HG02642 (cell line): ENCODE results near the gene NSUN6.
A peak's percentile ranks its signal among the peaks of the same experiment; 100 is the strongest.
"Not testable (repeated sequence)": the region's sequence is repeated elsewhere in the genome, so short reads cannot be mapped to it uniquely, and the experiment has no call there.

Experiments
- ATAC-seq: cut with Tn5 transposase; IDR thresholded peaks from one replicate; pipeline ENCODE4 v1.9.1; 2021; ENCODE audit warnings: mild to moderate bottlenecking; ENCODE audit not compliant: unreplicated experiment, poor library complexity

The NSUN6 gene

DNA sequence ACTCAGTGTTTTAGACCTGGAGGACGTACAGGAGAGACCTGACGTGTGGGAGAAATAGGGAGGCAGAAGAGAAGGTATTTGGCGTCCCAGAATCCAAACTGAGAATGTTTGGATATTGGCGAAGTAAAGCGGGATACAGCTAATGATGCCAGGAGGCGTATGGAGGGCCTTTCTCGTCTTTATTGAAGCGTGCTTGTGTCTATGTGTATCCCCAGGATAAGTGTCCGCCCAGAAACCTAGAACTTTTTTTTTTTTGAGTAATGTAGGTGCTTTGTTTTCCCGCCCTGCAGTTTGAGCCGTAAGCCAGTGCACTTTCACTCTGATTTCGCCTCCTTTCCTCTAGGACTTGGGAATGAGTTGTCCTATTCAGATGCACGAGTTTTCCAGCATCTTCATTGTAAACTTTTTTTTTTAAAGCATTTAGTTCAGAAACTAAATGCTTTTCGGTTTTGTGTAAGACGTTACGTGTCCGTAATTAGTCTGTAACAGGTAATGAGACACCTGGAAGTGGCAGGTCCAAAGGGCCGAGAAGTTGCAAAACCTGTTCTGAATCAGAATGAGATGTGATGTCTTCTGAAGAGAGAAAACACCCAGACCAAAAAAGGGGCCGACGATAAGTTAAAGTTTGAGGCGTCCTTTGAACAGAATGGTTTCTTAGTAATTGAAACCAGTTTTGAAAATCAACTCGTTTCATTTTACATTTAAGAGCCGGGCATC, 8.6 kb upstream of the NSUN6 start:
- ATAC-seq: peak; percentile 21

DNA sequence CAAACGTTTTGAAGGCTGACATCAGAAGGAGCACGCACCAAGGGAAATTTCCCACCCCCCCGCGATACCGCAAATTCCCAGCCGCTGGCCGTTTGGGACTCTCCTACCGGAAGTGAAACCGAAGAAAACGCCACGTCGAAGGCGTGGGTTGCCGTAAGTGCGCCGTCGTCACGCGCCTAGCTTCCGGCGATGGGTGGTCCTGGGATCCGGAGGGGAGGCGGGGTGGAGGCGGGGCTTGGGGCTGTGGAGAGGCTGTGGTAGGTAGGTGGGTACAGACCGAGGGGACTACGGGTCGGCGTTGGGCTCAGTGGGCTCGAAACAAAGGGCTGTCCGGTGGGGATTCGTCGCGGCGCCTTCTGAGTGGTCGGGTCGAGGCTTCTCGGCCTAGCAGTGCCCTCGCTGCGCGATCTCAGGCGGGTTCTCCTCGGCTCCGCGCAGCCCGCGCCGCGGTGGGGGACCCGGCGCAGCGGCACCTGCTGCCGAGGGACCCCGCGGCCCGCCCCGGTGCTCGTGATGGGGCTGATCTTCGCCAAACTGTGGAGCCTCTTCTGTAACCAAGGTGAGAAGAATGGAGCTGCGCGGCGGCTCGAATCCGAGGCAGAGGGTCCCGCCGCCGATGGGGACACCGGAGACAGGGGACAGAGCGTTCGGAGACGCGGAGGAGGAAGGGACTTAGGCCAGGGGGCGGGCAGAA, 7.9 kb upstream of the NSUN6 start, which contains the start of gene ARL5B:
Gene ARL5B (plus strand): TSS at position 307 of the 694 bp plus-strand sequence. CDS start 207 bp downstream, at position 514.
- peak; percentile 89 for ATAC-seq

DNA sequence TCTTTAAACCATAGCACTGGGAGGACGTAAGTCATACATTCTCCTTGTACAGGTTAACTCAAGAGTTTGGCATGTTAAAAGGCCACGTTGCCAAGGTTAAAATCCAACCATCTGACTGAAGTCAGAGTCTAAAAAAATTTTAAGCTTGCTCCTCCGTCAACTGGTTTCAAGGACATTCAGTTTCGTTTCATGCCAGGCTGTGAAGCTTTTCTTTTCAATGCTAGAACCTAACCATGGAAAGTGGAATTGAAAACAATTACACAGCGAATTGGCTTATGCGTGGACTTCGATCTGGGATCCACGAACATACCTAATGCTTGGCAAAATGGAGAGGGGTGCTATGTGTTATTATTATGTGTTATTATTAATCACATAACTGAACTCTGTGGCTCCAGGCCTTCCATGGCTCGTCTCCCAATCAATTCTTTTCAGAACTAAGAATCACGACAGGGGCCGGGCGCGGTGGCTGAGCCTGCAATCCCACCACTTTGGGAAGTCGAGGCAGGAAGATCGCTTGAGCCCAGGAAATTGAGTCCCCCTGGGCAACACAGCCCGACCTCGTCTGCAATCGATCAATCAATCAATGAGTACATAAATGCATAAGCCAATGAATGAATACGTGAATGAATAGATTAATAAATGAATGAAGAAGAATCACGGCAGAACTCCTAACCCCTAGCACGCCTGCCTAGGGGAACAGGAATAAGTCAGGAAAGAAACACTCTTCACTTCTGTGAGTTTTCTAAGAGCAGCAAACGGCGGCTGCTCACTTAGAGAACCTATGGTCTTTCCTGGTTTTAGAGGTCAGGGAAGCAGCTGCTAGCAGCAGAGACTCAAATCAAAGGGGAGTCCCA, 7.1 kb upstream of the NSUN6 start:
- peak; percentile 3 for ATAC-seq

DNA sequence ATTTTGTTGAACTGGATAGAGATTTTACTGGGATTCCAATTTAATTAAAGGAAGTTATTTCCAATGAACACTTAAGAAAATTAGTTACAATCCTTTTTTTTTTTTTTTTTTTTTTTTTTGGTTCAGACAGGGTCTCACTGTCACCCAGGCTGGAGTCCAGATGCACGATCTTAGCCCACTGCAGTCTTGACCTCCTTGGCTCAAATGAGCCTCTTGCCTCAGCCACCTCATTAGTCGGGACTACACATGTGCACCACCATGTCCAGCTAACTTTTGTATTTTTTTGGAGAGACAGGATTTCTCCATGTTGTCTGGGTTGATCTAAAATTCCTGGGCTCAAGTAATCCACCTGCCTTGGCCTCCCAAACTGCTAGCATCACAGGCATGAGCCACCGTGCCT, 5.3 kb upstream of the NSUN6 start:
- no peak for ATAC-seq

DNA sequence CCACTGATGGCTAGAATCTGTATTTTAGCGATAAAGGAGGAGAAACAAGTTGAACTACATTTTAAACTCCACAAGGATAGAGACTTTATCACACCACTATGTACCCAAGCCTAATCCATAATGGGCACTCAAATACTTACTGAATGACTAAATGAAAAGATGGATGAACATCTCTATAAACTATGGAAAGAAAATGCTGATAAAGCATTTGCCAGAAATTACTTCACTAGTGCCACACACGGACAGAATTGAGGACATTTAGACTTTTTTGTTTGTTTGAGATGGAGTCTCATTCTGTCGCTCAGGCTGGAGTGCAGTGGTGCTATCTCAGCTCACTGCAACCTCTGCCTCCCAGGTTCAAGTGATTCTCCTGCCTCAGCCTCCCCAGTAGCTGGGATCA, 1.7 kb upstream of the NSUN6 start:
- ATAC-seq: no peak

DNA sequence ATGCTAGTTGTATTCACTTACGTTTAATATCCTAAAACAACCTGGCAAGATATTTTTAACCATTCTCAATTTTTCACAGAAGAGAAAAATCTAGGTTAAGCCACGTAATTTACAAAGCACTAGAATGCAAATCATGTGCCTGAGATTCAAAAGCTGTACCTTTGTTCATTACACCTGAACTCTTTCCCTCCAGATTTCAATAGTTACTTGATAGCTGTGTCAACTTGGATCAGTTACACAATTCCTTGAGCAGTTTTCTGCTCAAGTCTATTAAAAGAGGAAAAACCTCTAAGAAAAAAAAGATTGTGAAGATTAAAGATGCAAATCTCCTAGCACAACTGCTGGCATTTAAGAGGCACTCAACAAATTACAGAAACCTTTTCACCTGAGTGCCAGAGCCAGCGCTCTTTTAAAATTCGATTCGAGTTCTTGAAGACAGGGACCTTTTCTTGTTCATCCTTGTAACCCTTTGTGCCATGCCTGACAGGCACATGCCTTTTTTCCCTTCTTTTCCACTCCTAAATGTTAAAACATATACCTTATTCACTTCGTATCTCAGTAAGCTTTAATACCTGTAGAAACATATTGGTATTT, 886 bp downstream of the NSUN6 start:
- no peak for ATAC-seq

DNA sequence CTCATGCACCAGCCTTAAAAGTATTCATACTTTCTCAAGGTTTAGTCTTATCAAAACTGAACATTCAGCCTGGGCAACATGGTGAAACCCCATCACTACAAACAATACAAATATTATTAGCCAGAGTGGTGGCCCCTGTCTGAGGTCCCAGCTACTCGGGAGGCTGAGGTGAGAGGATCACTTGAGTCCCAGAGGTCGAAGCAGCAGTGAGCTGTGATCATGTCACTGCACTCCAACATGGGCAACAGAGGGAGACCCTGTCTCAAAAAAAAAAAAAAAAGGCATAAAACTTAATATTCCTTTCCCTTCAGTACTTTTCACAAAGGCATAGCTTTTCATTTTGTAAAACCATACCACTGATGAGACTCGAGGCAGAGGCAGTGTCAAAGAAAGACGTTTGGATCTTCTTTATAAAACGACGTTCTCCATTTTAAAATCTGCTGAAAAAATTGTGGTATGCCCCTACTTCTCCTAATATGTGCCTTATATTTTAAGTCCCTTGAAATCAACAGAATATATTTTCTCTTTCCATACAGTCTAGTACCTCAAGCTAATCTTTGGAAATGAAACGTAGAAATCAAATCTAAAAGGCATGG, 1.9 kb downstream of the NSUN6 start:
- no peak for ATAC-seq

DNA sequence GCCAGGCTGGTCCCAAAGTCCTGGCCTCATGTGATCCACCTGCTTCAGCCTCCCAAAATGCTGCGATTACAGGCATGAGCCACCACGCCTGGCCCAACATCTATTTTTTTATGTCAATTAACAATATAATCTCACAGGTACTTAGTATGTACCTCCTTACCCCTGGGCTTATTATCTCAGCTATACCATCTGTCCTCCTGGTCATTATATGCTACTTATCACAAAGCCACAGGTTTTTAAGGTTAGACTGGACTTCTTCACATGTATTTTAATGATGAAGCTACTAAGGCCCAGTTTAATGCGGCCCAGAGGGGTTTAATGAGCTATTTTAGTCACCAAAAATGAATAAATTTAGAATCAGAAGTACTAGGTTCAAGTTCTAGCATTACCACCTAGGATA, 3.4 kb downstream of the NSUN6 start:
- no peak for ATAC-seq

DNA sequence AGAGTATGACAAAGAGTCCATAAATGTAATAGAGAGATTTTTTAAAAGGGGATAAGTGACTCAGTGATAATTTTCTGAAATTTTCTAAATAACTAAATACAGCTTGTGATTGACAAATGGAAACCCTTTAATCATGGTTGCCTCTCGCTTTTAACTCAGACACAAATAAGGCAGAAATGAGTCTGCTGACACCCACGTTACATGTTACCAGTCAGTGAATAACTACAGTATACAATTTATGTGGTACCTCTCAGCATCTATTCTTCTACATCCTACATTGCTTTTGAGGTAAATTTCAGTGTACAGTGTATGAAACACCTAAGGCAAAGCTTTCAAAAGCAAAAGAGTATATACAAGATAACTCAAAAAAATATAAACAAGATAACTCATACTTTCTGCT, 4.2 kb downstream of the NSUN6 start:
- no peak for ATAC-seq

DNA sequence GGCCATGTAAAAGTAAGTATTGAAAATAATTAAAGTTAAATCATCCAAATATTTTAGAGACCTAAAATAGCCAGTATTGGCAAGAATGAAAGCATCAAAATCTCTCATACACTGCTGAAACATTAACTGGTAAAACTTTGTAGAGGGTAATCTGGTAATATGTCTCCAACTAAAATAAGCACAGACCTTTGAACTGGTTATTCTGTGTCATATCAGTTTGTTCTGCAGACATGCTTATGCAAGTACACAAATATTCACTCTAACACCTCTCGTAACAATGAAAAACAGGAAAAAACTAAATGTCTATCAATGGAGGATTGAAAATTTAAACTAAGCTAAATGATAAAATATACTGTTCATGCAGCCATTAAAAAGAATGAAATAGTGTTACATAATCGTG, 11.7 kb downstream of the NSUN6 start:
- not testable (repeated sequence) for ATAC-seq

DNA sequence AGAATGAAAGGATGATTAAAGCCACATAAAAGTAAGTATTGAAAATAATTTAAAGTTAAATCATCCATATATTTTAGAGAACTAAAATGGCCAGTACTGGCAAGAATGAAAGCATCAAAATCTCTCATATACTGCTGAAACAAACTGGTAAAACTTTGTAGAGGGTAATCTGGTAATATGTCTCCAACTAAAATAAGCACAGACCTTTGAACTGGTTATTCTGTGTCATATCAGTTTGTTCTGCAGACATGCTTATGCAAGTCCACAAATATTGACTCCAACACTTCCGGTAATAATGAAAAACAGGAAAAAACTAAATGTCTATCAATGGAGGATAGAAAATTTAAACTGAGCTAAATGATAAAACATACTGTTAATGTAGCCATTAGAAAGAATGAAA, 14.0 kb downstream of the NSUN6 start:
- not testable (repeated sequence) for ATAC-seq

DNA sequence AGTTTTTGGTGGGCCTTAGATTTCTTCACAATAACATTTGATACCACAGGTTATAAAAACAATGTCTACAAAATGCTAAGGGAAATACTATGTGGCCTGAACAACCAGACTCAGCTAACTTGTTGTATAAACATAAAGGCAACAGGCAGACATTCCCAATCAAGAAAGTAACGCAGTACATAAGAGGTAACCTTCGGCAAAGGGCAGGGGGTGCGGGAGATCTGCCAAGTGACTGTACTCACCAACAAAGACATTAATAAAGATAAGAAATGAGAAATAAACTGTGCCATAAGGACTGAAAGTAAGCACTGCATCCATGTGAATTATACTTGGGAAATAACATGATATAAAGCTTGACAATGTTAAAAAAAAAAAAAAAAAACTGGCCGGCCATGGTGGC, 15.4 kb downstream of the NSUN6 start:
- no peak for ATAC-seq

DNA sequence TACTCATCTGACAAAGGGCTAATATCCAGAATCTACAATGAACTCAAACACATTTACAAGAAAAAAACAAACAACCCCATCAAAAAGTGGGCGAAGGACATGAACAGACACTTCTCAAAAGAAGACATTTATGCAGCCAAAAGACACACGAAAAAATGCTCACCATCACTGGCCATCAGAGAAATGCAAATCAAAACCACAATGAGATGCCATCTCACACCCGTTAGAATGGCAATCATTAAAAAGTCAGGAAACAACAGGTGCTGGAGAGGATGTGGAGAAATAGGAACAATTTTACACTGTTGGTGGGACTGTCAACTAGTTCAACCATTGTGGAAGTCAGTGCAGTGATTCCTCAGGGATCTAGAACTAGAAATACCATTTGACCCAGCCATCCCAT, 18.9 kb downstream of the NSUN6 start:
- not testable (repeated sequence) for ATAC-seq

DNA sequence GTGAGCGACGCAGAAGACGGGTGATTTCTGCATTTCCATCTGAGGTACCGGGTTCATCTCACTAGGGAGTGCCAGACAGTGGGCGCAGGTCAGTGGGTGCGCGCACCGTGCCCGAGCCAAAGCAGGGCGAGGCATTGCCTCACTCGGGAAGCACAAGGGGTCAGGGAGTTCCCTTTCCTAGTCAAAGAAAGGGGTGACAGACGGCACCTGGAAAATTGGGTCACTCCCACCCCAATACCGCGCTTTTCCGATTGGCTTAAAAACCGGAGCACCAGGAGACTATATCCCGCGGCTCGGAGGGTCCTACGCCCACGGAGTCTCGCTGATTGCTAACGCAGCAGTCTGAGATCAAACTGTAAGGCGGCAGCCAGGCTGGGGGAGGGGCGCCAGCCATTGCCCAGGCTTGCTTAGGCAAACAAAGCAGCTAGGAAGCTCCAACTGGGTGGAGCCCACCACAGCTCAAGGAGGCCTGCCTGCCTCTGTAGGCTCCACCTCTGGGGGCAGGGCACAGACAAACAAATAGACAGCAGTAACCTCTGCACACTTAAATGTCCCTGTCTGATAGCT, 23.9 kb downstream of the NSUN6 start:
- ATAC-seq: peak; percentile 45

DNA sequence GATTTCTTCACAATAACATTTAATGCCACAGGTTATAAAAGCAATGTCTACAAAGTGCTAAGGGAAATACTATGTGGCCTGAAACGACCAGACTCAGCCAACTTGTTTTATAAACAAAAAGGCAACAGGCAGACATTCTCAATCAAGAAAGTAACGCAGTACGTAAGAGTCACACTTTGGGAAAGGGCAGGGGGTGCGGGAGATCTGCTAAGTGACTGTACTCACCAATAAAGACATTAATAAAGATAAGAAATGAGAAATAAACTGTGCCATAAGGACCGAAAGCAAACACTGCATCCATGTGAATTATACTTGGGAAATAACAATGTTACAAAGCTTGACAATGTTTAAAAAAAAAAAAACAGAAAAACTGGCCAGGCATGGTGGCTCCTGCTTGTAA, 25.5 kb downstream of the NSUN6 start:
- ATAC-seq: no peak

DNA sequence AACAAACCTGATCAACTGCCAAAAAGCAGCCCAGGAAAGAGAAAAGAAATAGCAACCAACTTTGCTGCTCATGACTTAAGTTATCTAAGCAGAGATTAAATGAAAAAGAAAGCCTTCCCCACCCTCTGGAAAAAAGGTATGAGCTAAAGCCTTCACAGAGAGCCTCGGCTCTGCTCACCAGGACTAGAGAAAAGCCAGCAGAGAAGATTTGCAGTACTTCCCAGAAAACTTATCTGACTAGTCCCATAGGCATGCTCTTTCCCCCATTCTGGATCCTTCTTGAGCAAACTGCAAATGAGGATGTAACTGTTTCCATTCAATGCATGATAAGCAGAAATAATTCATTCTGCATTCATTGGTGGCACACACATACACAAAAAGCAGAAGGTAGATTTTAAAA, 27.7 kb downstream of the NSUN6 start:
- ATAC-seq: not testable (repeated sequence)

DNA sequence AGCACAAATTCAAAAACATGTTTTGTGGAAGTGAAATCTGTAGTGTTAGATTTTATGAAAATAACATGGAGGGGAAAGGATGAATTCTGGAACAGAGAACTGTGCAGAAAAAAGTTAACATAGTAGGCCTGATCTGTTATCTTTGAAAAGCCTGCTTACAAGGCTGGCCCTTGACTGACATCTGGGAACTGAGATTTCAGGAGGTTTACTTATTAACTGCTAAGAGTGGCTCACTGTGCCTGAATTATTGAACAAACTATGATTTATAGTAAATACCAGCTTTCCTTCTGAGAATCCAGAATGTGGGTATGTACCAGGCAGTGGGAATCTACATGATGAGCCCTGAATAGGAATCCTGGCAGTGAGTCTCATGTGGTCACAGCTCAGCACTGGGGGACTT, 30.5 kb downstream of the NSUN6 start:
- ATAC-seq: no peak

DNA sequence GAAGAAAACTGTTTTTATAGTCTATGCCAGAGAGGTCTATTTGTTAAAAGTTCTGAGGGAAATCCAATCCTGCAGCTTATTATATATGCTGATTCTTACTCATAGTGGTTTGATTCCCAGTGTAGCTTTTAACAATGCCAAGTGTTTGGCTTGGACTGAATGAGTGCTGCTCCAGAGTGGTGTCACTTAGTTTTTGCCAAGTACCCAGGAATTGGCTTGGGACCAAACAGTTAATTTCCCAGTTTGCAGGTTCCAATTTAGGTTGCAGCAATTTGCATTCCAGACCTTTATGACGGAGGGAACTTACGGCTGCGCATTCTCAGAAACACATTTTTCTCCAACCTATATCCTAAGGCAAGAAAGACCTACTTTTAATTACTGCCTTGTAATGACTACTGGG, 32.4 kb downstream of the NSUN6 start:
- ATAC-seq: no peak

DNA sequence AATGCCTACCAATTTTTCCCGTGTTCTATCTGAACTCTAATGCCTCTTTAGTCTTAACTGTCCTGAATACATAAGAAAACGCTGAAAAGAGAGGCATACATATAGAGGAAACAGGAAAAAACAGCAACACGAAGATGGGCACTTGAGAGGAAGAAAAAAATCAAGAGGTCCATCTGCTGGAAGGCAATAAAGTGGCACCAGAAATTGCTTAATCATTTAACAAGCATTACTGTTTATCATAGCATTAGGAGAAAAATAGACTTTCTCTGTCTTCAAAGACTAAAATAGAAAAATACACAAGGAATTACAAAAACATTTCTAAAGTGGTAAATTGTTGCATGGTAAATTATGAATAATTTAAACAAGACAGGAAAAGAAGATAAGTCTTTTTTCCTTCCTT, 35.0 kb downstream of the NSUN6 start:
- no peak for ATAC-seq

DNA sequence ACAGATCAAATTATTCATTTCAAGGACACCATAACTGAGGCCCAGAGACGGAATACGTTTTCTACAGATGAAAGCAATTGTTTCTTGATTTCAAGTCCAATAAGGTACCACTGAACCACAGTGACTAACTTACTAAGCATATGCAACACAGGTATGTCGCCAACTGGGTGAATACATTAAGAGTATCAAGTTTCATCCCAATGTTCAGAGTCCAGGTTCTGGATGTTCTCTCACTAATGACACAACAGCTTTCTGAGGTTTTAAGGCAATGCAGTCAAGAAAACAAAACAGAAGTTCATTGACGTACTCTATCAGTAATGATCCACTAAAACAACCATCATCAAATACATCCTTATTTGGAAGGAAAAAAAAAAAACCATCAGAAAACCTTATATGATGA, 35.8 kb downstream of the NSUN6 start:
- no peak for ATAC-seq
